ENCODE results near the gene FKBP5. TPM values are rescaled to one million over a fixed set of nuclear protein-coding genes. Genes with fewer than 3 reads are reported as not detected.

Gene FKBP5
- total and polyA plus RNA-seq, 2 of the 4 experiments (the other 2 are of a cell fraction), result 6.8 to 7.0 TPM

GRCh38 chr6:35706468-35706867, 17.8 kb upstream of the FKBP5 start:
- Histone ChIP-seq H2AFZ (replicated peaks; ENCODE audit: low read length, poor library complexity) (no peak overlapping the region), H2AK9ac (replicated peaks; ENCODE audit: low read depth, low read length, poor library complexity) (no peak overlapping the region), H2AK5ac (ENCODE audit: low read depth, low read length) (no peak overlapping the region), H3K9me1 (ENCODE audit: insufficient read depth, low read length) (no peaks in the 10 kb centered on the region), H3K4me1 (ENCODE audit: control insufficient read depth, insufficient read depth, low read length) (no peaks in the 10 kb centered on the region), H3K56ac (ENCODE audit: extremely low read depth, insufficient read depth, low read length) (no peak overlapping the region), H2BK5ac (ENCODE audit: low read depth, low read length, poor library complexity, severe bottlenecking) (no peak overlapping the region), H2BK120ac (ENCODE audit: low read depth, low read length) (no peak overlapping the region), H3K27ac (ENCODE audit: insufficient read depth, low read length) (no peak overlapping the region), H3K14ac (replicated peaks; ENCODE audit: low read depth, low read length) (no peak overlapping the region), H3K4me2 (ENCODE audit: low read depth, low read length) (no peak overlapping the region), H4K5ac (ENCODE audit: low read depth, low read length) (no peak overlapping the region), H4K91ac (ENCODE audit: insufficient read depth, low read depth, low read length) (no peak overlapping the region), H3K4me3 (ENCODE audit: insufficient read depth, low read depth, low read length) (no peak overlapping the region), H3K27me3 (ENCODE audit: control insufficient read depth, insufficient read depth, low read length) (0 out of 2 replicates have a peak, but pooled peaks cover 2% of the 10 kb centered on the region), H4K20me1 (ENCODE audit: insufficient read depth, low read length) (no peaks in the 10 kb centered on the region), H3K79me1 (ENCODE audit: low read depth in 1 of 2, low read length in 2 of 2) (no peaks in the 10 kb centered on the region), H3K9ac (ENCODE audit: low read depth, low read length) (no peak overlapping the region), H3K4ac (ENCODE audit: low read depth, low read length) (no peak overlapping the region), H2BK15ac (ENCODE audit: low read depth, low read length) (no peak overlapping the region), H2BK20ac (ENCODE audit: low read depth, low read length) (no peak overlapping the region), H4K8ac (ENCODE audit: low read depth in 2 of 2, low read length in 2 of 2) (no peak overlapping the region), H3K23ac (ENCODE audit: low read depth, low read length) (no peak overlapping the region), H3K36me3 (ENCODE audit: control insufficient read depth, insufficient read depth, low read length) (no peaks in the 10 kb centered on the region), H3K9me3 (ENCODE audit: control insufficient read depth, insufficient read depth, low read length) (peaks cover 2% of the 10 kb centered on the region), H3K18ac (ENCODE audit: low read depth, low read length) (no peak overlapping the region)
- no peak for TF ChIP-seq MAZ (IDR thresholded peaks at IDR 0.05; ENCODE audit: borderline replicate concordance, low read depth, low read length)
- no peak for TF ChIP-seq ELK1 (IDR thresholded peaks at IDR 0.05; ENCODE audit: borderline replicate concordance, low read depth, low read length)
- TF ChIP-seq CEBPB (IDR thresholded peaks at IDR 0.05; ENCODE audit: low read depth, low read length), result peak; percentile 84
- WGBS, 2 experiments (ENCODE audit: extremely low coverage in 2 of 2, insufficient read length in 1 of 2), result no CpG with 5 or more reads among the region's 3 CpGs
- in situ Hi-C loops (cut with MboI; ENCODE audit: low sequenced_read_pairs) (no loop called here), dilution Hi-C loops (cut with HindIII; ENCODE audit: low sequenced_read_pairs, unreplicated experiment) (no loop called here), intact Hi-C loops (cut with micrococcal nuclease) (no loop called here)
- ChIA-PET CTCF (no interaction called here), POLR2A (ENCODE audit: unreplicated experiment) (no interaction called here)
- ATAC-seq (ENCODE audit: low read depth) (no peak), DNase-seq (peak; percentile 44)
- no TSS peak for BruUV-seq (replicated peaks)
